Heart left ventricle (tissue), 13 donors: Measurements from ENCODE around the gene FNDC10.
"Not testable (repeated sequence)": the region's sequence is repeated elsewhere in the genome, so short reads cannot be mapped to it uniquely, and the experiment has no call there.

Source experiments
- CTCF ChIP-seq, 12 donors: fragments of 200-600 bp; sonication (generic) in 4 of 12; IDR thresholded peaks; one replicate each; pipeline versions ENCODE4 v1.5.0 to v1.8.0; 2018 to 2022; ENCODE audit warnings: antibody characterized with exemption in 12 of 12, mild to moderate bottlenecking in 5 of 12
- POLR2A ChIP-seq, 2 donors: fragments of 450-650 bp; IDR thresholded peaks; one replicate each; pipeline ENCODE4 v1.6.1; 2017; ENCODE audit warnings: antibody characterized with exemption in 2 of 2, mild to moderate bottlenecking in 2 of 2, moderate library complexity in 2 of 2
- donor health status: ischemic (EF 13 %, LVEDD 7.1; RV severe dilation, severe dysfunction).
- donor health status: DM: no; HTN: yes; CAD: no.
- donor health status: DM: no; HTN: no; CAD: no.
- donor health status: ischemic (EF 25% LVEDD 6.9; RV normal size, moderate dysfunction).
- donor health status: ischemic (EF 25% LVEDD 5.7; RV mildly dilated, moderate dysfunction).
- donor health status: ischemic (EF 35%, LVEDD 5.7; RV mildly dilated, moderate dysfunction).
- donor health status: nonischemic (EF 11% LVEDD 7.7; RV severe dilation, severe dysfunction).
- donor health status: DM: yes; HTN: yes; CAD: no.
- donor health status: PGD.
- donor health status: ischemic (EF 29% LVEDD 5.4; RV normal size, mild dysfunction).
- donor health status: nonischemic (EF 23%, LVEDD 6.1; RV moderate dilation, normal function).

GRCh38 chr1:1647567-1648241 is 47.8 kb upstream of the FNDC10 start:
- TF ChIP-seq POLR2A, CTCF (IDR thresholded peaks at IDR 0.05): not testable (repeated sequence)
